HepG2 (cell line): ENCODE results near the gene MRPL2. TPM values are rescaled to one million over a fixed set of nuclear protein-coding genes. Genes with fewer than 3 reads are reported as not detected.

ENCODE experiments used
- ATF4 ChIP-seq, 2 experiments: fragments of 450-650 bp in 1 of 2; sonication (generic) in 1 of 2; formaldehyde crosslinking; IDR thresholded peaks; 2 replicates each; pipeline versions ENCODE4 v1.5.0 to v1.8.0; 2020 to 2022; ENCODE audit warnings: mild to moderate bottlenecking in 1 of 2, missing genetic modification reagents in 1 of 2
- CENPBD1 ChIP-seq: sonication (generic); formaldehyde crosslinking; IDR thresholded peaks from 2 replicates; pipeline ENCODE4 v1.8.0; 2022; ENCODE audit warnings: missing genetic modification reagents, low read depth, mild to moderate bottlenecking, borderline replicate concordance
- FOXP1 ChIP-seq, 2 experiments: fragments of 450-650 bp in 1 of 2; IDR thresholded peaks; 2 replicates each; pipeline ENCODE4 v1.6.1; 2017 to 2018; ENCODE audit warnings: antibody characterized with exemption in 1 of 2
- MIER3 ChIP-seq: IDR thresholded peaks from 2 replicates; pipeline ENCODE4 v1.6.1; 2016; ENCODE audit warnings: missing compliant biosample characterization, borderline replicate concordance
- MZF1 ChIP-seq: sonication (generic); formaldehyde crosslinking; IDR thresholded peaks from 2 replicates; pipeline ENCODE4 v1.8.1; 2023; ENCODE audit warnings: mild to moderate bottlenecking, missing genetic modification reagents, borderline replicate concordance
- PAXIP1 ChIP-seq: sonication (generic); formaldehyde crosslinking; conservative IDR thresholded peaks from 2 replicates; pipeline ENCODE4 v1.4.0; 2020; ENCODE audit warnings: mild to moderate bottlenecking, missing genetic modification reagents, moderate library complexity
- RAD51 ChIP-seq: fragments of 450-650 bp; IDR thresholded peaks from 2 replicates; pipeline ENCODE4 v1.6.1; 2016; ENCODE audit warnings: borderline replicate concordance
- SKI ChIP-seq: fragments of 450-650 bp; IDR thresholded peaks from one replicate; pipeline ENCODE4 v1.6.1; 2018; ENCODE audit warnings: mild to moderate bottlenecking; ENCODE audit not compliant: partially characterized antibody
- SMYD3 ChIP-seq: sonication (generic); formaldehyde crosslinking; IDR thresholded peaks from 2 replicates; pipeline ENCODE4 v1.8.1; 2023; ENCODE audit warnings: mild to moderate bottlenecking, missing genetic modification reagents
- TAF1 ChIP-seq: sonication (generic); formaldehyde crosslinking; IDR thresholded peaks from 2 replicates; pipeline ENCODE4 v1.4.0; 2020; ENCODE audit warnings: missing genetic modification reagents
- ZBTB38 ChIP-seq: sonication (generic); formaldehyde crosslinking; IDR thresholded peaks from 2 replicates; pipeline ENCODE4 v1.5.1; 2020; ENCODE audit warnings: mild to moderate bottlenecking, missing genetic modification reagents
- ZKSCAN5 ChIP-seq: sonication (generic); formaldehyde crosslinking; IDR thresholded peaks from 2 replicates; pipeline ENCODE4 v1.5.1; 2020; ENCODE audit warnings: mild to moderate bottlenecking, missing genetic modification reagents
- polyA plus RNA-seq, 8 experiments: library from polyadenylated mRNA; depleted of rRNA in 3 of 8; stranded (reverse) in 7 of 8; unstranded in 1 of 8; fragments of >200 nt; fragmentation: Illumina TruSeq in 4 of 8; extraction: Trizol in 4 of 8; gene quantifications; 2 replicates each; pipeline versions ENCODE4 v1.2.1 to v1.2.3, GENCODE V29; 2011 to 2016; ENCODE audit warnings: low read depth in 4 of 8, missing spikeins in 1 of 8, mixed read lengths in 1 of 8; ENCODE audit not compliant: insufficient read depth in 1 of 8
- total RNA-seq, 5 experiments: library from RNA; depleted of rRNA; stranded (reverse); fragments of >200 nt; fragmentation: Illumina TruSeq; extraction: Trizol; gene quantifications; 2 replicates each; pipeline ENCODE4 v1.2.3, GENCODE V29; 2016; ENCODE audit warnings: low read depth in 1 of 5
- TF ChIP-seq, protein P1 (sequence below): sonication (generic); formaldehyde crosslinking; IDR thresholded peaks from 2 replicates; pipeline ENCODE4 v1.4.0; 2020; ENCODE audit warnings: missing genetic modification reagents, borderline replicate concordance
- TF ChIP-seq, protein P2 (sequence below): sonication (generic); formaldehyde crosslinking; IDR thresholded peaks from 2 replicates; pipeline ENCODE4 v1.4.0; 2020; ENCODE audit warnings: mild to moderate bottlenecking, low read depth, missing genetic modification reagents
- TF ChIP-seq, protein P3 (sequence below): sonication (generic); formaldehyde crosslinking; IDR thresholded peaks from 2 replicates; pipeline ENCODE4 v1.4.0; 2020; ENCODE audit warnings: low read depth, mild to moderate bottlenecking, missing genetic modification reagents

Gene MRPL2
- total and polyA plus RNA-seq, 2 of the 13 experiments (the other 11 are each of a cell fraction or from before 2014, with no cell fraction given) = 56.8 to 65.6 TPM

DNA sequence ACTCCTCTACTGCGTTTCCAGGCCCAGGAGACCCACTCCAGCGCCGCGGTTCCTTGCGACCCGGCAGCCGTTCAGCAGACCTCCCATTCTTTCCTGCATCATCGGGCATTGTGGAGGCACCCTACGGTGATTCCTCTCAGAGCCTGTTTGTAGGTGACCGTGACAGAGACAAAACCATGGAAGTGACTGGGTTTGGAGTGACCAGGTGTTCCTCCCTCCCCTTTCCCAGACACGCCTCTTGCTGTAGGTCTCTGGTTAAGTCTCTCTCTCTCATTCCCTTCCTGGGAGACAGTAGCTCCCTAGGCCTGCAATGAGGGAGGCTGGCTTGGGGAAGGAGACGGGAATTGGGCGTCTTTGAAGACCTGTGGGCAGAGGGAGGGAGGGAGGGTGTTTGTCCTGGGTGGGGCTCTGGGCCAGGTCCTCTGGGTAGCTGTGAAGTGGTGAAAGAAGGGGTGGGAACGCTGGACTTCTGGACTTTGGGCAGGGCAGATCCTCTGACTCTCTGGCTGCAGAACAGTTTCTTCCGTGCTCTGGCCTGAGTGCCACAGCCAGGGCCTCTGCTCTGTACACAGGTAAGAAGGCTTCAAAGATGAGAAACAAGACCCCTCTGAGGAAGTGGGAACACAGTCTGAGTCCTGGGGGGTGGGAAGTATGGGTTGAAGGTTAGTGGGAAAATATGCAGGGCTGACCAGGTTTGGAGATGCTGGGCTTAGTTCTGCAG lies 960 bp upstream of the MRPL2 start (continued):
- TF ChIP-seq, protein P1, sequence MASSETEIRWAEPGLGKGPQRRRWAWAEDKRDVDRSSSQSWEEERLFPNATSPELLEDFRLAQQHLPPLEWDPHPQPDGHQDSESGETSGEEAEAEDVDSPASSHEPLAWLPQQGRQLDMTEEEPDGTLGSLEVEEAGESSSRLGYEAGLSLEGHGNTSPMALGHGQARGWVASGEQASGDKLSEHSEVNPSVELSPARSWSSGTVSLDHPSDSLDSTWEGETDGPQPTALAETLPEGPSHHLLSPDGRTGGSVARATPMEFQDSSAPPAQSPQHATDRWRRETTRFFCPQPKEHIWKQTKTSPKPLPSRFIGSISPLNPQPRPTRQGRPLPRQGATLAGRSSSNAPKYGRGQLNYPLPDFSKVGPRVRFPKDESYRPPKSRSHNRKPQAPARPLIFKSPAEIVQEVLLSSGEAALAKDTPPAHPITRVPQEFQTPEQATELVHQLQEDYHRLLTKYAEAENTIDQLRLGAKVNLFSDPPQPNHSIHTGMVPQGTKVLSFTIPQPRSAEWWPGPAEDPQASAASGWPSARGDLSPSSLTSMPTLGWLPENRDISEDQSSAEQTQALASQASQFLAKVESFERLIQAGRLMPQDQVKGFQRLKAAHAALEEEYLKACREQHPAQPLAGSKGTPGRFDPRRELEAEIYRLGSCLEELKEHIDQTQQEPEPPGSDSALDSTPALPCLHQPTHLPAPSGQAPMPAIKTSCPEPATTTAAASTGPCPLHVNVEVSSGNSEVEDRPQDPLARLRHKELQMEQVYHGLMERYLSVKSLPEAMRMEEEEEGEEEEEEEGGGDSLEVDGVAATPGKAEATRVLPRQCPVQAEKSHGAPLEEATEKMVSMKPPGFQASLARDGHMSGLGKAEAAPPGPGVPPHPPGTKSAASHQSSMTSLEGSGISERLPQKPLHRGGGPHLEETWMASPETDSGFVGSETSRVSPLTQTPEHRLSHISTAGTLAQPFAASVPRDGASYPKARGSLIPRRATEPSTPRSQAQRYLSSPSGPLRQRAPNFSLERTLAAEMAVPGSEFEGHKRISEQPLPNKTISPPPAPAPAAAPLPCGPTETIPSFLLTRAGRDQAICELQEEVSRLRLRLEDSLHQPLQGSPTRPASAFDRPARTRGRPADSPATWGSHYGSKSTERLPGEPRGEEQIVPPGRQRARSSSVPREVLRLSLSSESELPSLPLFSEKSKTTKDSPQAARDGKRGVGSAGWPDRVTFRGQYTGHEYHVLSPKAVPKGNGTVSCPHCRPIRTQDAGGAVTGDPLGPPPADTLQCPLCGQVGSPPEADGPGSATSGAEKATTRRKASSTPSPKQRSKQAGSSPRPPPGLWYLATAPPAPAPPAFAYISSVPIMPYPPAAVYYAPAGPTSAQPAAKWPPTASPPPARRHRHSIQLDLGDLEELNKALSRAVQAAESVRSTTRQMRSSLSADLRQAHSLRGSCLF = no peak
- TF ChIP-seq ZKSCAN5 (CRISPR knock-in tag) = 0 out of 2 replicates have a peak, but pooled peaks have one; percentile 35
- no peak for TF ChIP-seq FOXP1 (IDR thresholded peaks at IDR 0.05)
- peak; percentile 67 for TF ChIP-seq FOXP1 (CRISPR knock-in tag; IDR thresholded peaks at IDR 0.05)
- TF ChIP-seq CENPBD1 (CRISPR knock-in tag) = 0 out of 2 replicates have a peak, but pooled peaks have one; percentile 68
- TF ChIP-seq ATF4 (CRISPR knock-in tag; IDR thresholded peaks at IDR 0.05) = peak in 1 of 2 experiments; percentile 61; a peak in 2 of 4 replicates
- peak; percentile 87 for TF ChIP-seq PAXIP1 (CRISPR knock-in tag)
- no peak for TF ChIP-seq ZBTB38 (CRISPR knock-in tag)
- TF ChIP-seq SKI = no peak
- peak; percentile 68; the same call in 1 of the 2 replicates for TF ChIP-seq TAF1 (CRISPR knock-in tag)
- TF ChIP-seq SMYD3 (CRISPR knock-in tag) = peak; percentile 84; the same call in 1 of the 2 replicates
- TF ChIP-seq, protein P2, sequence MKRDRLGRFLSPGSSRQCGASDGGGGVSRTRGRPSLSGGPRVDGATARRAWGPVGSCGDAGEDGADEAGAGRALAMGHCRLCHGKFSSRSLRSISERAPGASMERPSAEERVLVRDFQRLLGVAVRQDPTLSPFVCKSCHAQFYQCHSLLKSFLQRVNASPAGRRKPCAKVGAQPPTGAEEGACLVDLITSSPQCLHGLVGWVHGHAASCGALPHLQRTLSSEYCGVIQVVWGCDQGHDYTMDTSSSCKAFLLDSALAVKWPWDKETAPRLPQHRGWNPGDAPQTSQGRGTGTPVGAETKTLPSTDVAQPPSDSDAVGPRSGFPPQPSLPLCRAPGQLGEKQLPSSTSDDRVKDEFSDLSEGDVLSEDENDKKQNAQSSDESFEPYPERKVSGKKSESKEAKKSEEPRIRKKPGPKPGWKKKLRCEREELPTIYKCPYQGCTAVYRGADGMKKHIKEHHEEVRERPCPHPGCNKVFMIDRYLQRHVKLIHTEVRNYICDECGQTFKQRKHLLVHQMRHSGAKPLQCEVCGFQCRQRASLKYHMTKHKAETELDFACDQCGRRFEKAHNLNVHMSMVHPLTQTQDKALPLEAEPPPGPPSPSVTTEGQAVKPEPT = no peak; the same call in 1 of the 2 replicates
- TF ChIP-seq MZF1 (CRISPR knock-in tag) = 0 out of 2 replicates have a peak, but pooled peaks have one; percentile 48
- TF ChIP-seq MIER3 (CRISPR knock-in tag) = peak; percentile 69
- TF ChIP-seq, protein P3, sequence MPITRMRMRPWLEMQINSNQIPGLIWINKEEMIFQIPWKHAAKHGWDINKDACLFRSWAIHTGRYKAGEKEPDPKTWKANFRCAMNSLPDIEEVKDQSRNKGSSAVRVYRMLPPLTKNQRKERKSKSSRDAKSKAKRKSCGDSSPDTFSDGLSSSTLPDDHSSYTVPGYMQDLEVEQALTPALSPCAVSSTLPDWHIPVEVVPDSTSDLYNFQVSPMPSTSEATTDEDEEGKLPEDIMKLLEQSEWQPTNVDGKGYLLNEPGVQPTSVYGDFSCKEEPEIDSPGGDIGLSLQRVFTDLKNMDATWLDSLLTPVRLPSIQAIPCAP (CRISPR knock-in tag) = 0 out of 2 replicates have a peak, but pooled peaks have one; percentile 32
- TF ChIP-seq RAD51 = no peak
